Lower leg skin (tissue), 3 donors: ENCODE data around the gene EYS.

Experiments used
- POLR2A ChIP-seq, 2 donors: fragments of 450-650 bp; IDR thresholded peaks; one replicate each; pipeline ENCODE4 v1.6.1; 2016 to 2017; ENCODE audit warnings: antibody characterized with exemption in 2 of 2, mild to moderate bottlenecking in 1 of 2, moderate library complexity in 1 of 2
- TF ChIP-seq, protein P1 (sequence below), 3 donors: fragments of 450-650 bp; IDR thresholded peaks; one replicate each; pipeline ENCODE4 v1.5.1; 2016; ENCODE audit warnings: antibody characterized with exemption in 3 of 3, mild to moderate bottlenecking in 3 of 3, moderate library complexity in 2 of 3

- TF ChIP-seq, protein P1, sequence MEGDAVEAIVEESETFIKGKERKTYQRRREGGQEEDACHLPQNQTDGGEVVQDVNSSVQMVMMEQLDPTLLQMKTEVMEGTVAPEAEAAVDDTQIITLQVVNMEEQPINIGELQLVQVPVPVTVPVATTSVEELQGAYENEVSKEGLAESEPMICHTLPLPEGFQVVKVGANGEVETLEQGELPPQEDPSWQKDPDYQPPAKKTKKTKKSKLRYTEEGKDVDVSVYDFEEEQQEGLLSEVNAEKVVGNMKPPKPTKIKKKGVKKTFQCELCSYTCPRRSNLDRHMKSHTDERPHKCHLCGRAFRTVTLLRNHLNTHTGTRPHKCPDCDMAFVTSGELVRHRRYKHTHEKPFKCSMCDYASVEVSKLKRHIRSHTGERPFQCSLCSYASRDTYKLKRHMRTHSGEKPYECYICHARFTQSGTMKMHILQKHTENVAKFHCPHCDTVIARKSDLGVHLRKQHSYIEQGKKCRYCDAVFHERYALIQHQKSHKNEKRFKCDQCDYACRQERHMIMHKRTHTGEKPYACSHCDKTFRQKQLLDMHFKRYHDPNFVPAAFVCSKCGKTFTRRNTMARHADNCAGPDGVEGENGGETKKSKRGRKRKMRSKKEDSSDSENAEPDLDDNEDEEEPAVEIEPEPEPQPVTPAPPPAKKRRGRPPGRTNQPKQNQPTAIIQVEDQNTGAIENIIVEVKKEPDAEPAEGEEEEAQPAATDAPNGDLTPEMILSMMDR (IDR thresholded peaks at IDR 0.05) = no peak
- TF ChIP-seq POLR2A (IDR thresholded peaks at IDR 0.05) = no peak
Measured at GRCh38 chr6:64998204-64998603, 708.8 kb downstream of the EYS start.
